NCI-H446 (cell line): ENCODE data around the gene ZNF536.
"Not testable (repeated sequence)": the region's sequence is repeated elsewhere in the genome, so short reads cannot be mapped to it uniquely, and the experiment has no call there.

Experiments used
- DNase-seq, 2 experiments: peaks; one replicate each; lab custom pipeline; 2025; lab: John Stamatoyannopoulos, UW

ZNF536 gene

DNA sequence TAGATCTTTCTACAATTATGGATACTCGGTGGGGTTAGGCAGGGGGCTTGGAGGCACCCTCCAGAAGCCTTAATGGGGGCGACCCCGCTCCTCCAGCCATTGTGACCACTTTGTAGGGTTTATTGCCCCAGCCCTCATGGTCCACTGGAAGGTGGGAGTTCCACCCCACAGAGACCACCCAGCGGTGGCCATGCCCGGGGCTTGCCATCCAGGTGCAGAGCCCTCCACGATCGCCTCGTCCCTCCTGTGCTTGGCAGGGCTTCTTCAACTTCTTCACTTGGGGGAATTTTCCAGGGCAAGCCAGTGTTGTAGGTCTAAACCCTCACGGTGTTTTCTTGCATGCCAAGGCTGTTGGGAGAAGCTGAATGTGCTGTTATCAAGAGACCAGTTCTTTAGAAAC is 16.1 kb downstream of the ZNF536 start:
- no peak for DNase-seq

DNA sequence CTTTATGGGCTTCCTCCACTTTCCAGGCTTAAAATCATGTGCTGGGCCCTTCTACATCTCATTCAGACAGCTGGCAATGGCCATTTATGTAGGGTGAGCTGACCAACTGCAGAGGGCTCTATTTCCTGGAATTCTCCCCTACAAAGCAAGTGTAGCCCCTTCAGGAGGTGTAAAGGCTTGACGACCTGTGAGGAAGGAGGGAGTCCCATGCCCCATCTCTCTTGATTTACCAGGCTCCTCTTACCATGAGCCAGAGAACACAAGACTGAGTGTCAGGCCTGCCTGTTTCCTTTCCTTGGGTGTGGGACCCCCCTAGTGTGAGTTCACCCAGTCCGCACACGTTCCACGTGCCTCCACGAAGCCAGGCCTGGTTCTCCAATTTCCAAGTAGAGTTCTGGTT is 16.6 kb downstream of the ZNF536 start:
- DNase-seq, result no peak

DNA sequence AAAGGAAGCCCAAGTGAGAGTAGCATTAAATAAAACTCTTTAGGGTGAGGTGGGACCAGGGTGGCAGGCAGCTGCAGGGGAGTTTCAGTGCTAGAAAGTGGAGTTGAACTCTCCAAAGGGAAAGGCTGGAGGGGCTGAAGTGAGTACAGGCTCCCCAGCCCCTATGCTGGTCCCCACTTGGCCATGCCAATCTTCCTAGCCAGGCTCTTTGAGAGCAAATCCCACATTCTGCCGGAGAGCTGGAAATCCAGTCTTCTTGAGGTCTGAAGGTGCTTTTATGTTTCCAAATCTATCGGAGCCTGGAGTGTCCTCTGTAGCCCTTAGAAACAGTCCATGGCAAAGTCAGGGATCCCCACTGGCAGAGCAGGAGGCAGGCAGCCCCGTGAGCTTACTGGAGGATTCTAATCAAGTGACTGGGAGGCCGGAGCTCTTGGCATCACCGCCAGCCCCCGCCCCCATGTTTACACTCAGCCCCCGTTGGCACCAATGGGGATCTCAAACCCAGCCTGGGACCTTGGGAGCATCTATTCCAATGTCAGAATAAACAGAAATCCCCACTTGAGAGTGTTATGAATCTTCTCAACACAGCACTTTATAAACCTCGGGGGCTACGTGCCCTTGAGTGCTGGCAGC is 18.3 kb downstream of the ZNF536 start:
- DNase-seq, result no peak

DNA sequence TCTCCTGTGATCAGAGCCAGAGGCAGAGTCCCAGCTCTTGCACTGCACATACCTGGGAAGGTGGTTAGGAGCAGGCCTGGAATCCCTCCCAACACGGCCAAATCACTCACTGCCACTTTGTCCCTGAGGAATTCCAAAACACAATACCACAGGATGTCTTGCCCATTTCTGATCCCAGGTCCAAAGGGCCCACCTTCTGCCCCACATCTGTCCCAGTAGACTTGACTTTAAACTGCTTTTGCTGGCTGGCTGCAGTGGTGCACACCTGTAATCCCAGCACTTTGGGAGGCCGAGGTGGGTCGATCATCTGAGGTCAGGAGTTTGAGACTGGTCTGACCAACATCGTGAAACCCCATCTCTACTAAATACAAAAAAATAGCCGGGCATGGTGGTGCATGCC is 18.9 kb downstream of the ZNF536 start:
- DNase-seq, result no peak

DNA sequence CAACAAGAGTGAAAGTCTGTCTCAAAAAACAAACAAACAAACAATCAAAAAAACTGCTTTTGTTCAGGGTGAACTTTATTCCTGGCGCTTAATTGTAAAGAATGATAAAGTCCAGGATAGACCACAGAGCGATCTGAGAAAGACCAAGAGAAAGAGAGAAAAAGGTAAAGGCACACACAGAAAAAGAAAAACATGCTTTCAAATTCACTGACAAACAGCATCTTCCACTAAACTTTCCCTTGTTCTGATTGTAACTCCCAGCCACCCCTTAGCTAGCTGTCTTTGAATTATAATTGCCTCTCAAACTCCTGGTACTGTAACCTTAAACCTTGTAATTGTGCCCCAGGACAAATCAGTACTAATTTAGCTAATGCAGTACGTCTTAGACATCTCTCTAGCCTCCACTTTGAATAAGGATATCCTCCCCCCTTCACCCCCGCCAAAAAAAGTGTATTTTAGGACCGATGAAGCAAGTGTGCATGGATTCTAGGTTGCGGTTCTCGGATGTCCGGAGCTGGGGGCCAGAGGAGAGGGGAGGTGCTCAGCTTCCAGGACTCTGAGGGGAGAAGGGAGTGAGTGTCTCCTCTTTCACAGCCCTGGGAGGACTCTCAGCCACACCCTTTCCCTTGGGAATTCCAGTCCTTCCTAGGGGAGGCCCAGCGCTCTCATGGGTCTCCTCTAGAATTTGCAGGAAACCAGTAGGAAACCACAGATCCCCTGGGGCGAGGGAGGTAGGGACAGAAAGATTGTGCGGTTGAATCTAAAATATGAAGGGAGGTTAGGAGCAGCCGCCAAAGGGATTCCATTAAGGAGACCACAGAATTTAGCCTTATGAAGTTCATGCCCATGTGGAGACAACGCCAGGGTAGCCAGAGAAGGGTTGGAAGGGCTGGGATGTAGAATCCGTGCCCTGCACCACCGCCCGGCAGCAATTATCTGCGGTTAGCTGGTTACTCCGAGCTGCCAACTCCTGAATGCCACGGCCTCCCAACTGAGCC is 19.7 kb downstream of the ZNF536 start:
- DNase-seq, result no peak

DNA sequence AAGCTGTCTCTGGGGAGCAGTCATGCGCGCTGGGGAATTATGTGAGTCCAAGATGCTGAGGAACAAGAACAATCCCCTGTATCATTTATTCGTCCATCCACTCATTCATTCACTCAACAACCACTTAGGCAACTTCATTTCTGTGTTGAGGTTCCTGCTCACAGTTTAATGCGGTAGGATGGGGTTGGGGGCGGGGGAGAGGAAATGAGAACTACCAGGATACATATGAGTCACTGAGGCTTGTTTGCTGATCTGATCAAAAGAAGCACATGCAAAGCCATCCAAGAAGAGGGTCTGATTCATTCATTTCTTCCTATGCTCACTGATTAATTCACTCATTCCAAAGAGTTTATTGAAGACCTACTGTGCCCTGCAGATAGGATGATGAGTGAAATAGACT is 20.9 kb downstream of the ZNF536 start:
- no peak for DNase-seq

DNA sequence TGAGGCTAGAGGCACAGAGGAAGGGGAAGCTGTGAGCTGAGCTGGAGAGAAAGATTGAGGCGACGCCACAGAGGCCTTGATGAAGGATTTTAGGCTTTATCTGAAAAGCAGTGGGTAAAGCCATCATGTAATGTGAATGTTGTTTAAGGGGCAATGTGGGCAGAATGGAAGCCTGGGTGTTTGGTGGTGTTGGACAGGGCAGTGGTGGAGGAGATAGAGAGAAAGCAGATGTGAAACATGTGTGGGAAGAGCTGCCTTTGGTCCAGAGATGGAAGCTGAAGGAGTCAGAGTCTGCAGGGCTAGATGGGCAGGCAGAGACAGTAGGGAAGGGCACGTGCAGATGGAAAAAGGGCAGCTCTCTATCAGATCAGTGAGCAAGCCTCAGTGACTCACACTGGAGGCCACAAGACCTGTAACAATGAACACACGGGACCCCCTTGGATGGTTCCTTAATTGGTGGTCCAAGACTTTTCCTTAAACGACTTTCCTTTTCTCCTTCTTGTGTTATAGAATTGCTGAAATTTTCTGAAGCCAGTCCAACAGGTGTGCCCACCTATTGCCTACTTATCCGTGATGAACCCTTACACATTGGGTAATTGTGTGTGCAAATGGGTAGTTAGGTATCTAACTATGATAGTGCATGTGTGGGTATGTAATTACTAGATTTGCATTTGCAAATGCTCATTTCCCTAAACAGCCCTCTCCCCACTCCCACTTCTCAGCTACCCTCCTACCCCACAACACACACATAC is 21.7 kb downstream of the ZNF536 start:
- no peak for DNase-seq

DNA sequence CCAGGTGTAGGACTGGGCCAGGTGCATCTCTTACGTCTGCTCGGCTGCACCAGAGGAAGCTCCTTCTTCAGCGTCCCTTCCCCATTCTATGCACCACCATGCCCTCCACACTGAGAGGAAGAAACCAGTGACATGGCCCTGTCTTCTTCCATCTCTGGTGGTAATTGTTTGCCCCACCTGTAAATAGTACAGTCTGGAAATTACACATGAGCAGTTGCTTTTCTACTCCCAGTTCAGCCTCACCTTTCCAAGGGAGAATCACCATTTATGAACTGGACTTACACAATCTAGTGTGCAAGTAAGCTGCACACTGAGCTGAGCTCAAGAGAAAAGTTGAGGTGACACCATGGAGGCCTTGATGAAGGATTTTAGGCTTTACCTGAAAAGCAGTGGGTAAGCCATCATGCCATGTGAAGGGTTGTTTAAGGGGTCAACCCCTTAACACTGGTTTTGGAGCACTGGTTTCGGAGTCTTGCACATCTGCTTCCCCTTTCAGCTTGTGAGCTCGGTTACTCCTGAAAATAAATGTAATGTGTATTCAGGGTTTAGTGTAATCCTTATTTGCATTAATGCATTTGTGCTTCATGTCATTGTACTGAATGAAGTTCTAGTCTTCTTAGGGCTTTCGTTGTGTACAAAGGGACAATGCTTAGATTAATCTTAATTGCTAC is 22.4 kb downstream of the ZNF536 start:
- no peak for DNase-seq

DNA sequence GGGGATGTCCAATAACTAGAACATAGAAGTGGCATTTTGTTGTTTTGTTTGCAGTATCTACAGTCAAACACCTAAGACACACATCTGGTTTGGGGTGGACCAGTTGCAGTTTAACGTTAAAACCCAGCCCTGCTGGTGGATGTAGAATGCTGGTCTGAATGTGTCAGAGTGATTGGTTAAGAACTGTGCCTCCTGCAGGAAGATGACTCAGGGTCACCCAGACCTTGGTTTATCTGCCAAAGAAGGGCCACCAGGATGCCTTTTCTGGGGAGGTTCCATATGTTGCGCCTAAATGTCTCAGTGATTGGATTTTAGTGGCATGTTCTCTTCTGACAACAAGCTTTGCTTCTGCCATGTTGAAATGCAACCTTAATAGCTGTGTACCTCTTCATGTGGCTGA is 23.1 kb downstream of the ZNF536 start:
- DNase-seq, result no peak

DNA sequence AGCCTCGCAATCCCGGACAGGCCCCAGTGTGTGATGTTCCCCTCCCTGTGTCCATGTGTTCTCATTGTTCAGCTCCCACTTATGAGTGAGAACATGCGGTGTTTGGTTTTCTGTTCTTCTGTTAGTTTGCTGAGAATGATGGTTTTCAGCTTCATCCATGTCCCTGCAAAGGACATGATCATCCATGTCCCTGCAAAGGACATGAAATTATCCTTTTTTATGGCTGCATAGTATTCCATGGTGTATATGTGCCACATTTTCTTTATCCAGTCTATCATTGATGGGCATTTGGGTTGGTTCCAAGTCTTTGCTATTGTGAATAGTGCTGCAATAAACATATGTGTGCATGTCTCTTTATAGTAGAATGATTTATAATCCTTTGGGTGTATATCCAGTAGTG is 26.4 kb downstream of the ZNF536 start:
- DNase-seq, result not testable (repeated sequence)

DNA sequence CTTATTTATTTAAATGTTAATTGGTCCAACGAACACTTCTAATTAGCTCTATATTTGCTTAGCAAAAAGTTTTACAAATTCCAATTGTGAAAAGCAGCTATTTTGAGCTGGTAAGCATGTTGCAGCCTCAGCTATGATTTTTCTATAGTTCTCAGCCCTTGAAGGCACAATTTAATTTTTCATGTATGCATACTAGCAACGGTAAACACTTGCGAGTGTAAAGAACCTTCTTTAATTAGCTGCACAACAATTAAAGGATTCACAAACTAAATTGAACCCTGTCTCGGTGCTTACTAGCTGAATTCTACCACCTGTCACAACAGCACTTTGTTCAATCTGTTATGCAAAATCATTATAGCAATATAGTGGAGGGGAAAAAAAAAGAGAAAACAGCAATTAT is 29.8 kb downstream of the ZNF536 start:
- no peak for DNase-seq

DNA sequence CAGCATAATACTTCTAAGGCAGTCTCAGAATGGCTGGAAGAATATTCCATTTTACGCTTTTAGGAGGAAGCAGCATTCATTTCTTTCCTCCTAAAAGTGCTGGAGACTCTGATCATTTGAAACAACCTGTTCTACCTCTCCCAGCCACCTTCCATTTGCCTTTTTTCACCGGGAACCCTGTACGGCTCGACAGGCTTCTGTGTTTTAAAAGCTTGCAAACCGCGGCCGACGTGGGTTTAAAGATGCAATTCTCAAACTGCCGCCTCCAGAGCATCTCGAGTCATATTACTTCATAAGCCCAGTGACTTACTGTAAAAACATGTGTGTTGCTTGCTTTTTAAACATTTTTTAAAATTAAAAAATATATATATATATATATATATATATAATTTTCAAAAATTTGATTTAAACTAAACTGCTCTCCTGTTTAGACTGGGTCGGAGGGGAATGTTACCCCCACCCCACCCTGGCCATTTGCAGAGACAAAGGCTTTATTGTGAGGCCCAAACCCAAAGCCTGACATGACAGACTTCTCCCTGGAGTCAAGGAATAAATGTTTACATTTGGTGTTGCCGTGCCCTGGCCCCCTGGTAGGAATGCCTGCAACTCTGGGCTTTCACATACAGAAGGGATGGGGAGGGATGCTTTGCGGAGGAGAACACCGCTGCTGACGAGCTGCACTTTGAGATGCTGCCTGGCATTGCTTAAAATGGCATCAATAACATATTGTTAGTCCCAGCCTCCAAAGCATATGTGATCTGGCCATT is 30.4 kb downstream of the ZNF536 start:
- DNase-seq, result no peak

DNA sequence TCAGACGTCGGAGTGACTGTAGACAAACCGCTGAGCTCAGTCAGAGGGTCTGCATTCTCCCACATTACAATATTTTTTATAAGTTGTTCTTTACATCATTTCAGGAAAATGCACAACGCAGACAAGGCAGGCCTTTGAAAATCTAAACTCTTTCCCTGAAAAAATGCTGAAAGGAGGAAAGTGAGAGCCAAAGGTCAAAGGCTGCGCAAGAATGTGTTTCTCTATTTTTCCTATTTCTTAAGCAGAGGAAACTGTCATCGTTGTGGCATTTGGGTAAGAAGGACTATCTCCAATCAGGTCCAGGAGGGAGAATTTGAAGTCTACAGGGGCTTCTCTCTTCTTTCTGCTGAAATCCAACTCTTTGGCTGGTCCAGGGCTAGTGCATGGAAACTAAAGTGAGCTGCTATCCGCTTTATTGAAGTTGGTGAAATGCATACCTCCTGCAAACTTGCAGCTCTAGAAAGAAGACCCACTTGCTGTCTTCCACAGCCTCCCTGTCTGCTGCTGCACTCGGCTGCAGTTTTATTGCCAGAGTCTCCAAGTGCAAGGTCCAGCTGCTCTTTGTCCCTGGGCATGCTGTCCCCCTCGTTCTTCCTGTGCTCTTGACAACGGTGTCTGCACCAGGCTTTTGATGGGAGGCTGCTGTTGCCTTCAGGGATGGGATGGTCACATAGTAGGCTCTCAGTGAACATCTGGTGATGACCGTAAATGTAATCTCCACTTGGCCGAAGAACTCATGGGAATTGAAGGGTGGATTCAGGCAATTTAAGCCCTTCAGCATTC is 31.2 kb downstream of the ZNF536 start:
- DNase-seq, result no peak

DNA sequence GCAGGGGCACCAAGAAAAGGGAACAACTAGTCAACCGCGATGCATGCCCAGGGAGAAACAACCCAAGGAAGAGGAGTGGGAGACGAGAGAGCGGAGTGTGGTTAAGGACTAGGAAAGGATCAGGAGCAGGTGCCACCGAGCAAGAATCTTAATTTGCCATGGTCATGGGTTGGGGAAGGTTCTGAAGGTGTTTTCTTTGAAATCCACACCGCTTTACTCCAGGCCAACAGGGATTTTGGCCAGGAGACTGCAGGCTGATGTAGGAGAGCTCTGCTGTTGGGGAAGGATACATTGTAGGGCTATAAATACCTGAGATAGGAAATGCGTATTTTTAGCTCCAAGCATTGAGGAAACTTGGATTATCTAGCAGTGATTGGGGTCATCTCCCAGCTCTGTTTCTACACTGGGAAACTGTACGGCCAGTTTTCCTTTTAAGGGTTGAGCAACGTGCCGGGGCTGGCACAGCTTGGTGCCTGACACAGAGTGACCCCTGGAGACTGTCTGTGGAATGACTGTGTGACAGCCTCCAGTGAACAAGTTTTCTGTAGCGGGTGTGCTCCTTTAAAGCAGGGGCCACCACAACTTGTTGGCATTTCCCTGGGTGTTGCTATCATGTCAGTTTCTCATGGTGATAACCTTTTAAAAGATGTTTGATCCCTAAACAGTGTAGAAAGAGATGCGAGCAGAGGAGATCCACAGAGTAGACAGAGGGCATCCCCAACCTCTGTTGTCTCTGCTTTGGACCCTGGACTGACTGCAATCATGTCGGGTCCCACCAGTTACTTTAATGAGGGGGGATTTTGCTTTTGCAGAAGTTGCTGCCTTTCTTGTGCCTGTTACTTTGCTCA is 34.3 kb downstream of the ZNF536 start:
- no peak for DNase-seq

DNA sequence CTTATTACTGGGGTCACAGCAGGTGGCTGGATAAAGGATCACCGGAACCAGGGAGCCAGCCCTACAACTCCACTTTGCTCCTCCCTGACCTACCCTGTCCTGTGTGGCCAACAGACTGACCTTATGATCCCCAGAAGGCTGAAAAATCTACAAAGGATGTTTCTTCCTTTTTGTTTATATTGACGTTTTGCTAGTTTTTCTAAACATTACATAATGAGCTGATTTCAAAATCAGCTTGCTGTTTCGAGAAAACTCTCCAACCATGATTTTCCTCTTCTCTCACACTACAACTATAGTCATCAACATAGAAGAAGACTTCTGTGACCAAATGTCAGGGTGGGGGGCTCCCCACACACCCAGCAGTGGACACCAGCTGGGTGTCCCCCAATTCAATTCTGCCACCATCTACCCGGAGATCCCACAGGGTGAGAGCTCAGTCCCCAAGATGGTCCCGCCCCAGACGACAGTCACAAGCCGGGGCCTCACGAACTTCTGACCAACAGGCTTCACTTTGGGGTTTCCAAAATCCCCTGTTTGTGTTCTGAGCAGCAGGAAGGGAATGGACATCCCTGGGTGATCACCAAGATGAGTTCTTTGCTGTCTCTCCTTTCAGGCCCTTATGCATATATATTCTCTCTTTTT is 35.0 kb downstream of the ZNF536 start:
- DNase-seq, result no peak

DNA sequence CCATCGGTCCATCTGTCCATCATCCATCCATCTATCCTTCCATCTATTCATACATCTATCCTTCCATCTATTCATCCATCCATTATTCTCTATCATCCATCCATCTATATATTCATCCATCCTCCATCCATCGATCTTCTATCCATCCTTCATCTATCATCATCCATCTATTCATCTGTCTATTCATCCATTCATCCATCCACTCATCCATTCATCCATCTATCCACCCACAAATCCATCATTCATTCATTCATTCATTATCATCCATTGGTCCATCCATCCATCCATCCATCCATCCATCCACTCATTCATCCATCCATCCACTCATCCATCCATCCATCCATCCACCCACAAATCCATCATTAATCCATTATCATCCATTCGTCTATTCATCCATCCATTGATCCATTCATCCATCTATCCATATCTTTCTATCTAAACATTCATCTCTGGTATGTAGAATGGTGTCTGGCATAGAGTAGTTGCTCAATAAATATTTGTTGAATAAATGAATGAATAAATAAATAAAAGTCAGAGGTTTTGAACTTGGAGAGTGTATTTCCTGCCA is 36.6 kb downstream of the ZNF536 start:
- no peak for DNase-seq

DNA sequence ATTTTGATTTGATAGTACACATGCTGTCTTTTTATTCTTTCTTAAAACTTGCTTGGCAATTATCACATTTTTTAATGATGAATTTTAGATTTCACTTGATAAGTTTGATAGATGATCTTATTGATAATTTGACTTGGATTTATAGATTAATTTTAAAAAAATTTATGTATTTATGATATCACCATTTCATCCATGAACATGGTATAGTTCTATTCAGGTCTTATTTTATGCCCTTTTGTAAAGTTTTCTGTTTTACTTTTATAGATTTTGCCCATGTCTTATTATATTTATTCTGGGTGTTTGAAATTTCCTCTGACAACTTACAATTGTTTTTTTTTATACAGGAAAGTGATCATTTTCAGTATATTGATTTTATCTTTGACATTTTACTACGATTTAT is 39.5 kb downstream of the ZNF536 start:
- DNase-seq, result no peak

DNA sequence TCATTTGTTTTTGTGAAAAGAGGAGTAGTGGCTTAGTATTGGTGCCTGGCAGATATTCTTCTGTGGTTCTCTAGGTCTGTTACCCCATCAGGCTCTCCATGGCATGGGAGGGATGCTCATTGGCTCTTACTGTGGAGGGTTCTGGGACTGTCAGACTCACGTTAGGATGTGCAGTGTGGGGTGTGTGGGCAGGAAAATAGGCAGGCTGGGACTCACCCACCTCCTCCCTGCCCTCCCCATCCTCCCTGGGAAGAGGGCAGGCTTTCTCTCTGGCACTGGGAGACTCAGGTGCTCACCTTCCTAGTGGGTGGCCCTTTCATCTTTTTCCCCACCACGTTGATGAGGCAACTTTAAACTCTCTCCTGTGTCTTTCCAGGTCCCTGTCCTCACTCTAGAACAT is 44.2 kb downstream of the ZNF536 start:
- DNase-seq, result no peak

DNA sequence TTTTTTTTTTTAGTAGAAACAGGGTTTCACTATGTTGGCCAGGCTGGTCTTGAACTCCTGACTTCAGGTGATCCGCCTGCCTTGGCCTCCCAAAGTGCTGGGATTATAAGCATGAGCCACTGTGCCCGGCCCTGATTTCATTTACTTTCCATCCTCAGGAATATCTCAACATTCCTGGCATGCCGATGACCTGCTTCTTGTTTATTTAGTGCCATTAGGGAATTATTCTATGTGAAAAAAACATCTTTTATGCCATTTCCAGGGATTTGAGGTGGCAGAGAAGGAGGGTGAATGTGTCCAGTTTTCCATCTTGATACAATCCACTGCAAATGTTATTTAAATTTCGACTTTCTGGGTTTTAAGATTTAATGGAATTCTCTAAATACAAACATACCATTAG is 45.0 kb downstream of the ZNF536 start:
- DNase-seq, result not testable (repeated sequence)
